Esophagus squamous epithelium (tissue), 5 donors: Measurements from ENCODE around the gene FAM20C. TPM values are rescaled to one million over a fixed set of nuclear protein-coding genes. Genes with fewer than 3 reads are reported as not detected.

Source experiments
- DNase-seq: peaks from one replicate; lab custom pipeline; 2025; lab: John Stamatoyannopoulos, UW
- H3K27ac ChIP-seq, 4 donors: fragments of 200-600 bp; sonication (generic); one replicate each; pipeline ENCODE4 v1.5.1; 2016 to 2019; ENCODE audit warnings: mild to moderate bottlenecking in 1 of 4
- H3K27me3 ChIP-seq, 4 donors: fragments of 200-600 bp; sonication (generic); 1 replicate in 3 of 4; 2 replicates in 1 of 4; pipeline versions ENCODE4 v1.5.1 to v1.6.0; 2017 to 2021; ENCODE audit warnings: antibody characterized with exemption in 1 of 4
- H3K36me3 ChIP-seq, 3 donors: fragments of 200-600 bp; sonication (generic); one replicate each; pipeline ENCODE4 v1.5.1; 2016 to 2019
- H3K4me1 ChIP-seq, 3 donors: fragments of 200-600 bp; sonication (generic); one replicate each; pipeline ENCODE4 v1.5.1; 2017 to 2019
- H3K4me3 ChIP-seq, 4 donors: fragments of 200-600 bp; sonication (generic); 1 replicate in 3 of 4; 2 replicates in 1 of 4; pipeline ENCODE4 v1.5.1; 2016 to 2019; ENCODE audit warnings: mild to moderate bottlenecking in 2 of 4, moderate library complexity in 1 of 4
- H3K9me3 ChIP-seq, 3 donors: fragments of 200-600 bp; sonication (generic); one replicate each; pipeline ENCODE4 v1.5.1; 2016 to 2019
- CTCF ChIP-seq, 6 experiments: fragments of 450-650 bp in 4 of 6; fragments of 200-600 bp in 2 of 6; sonication (generic) in 2 of 6; IDR thresholded peaks; one replicate each; pipeline ENCODE4 v1.5.1; 2016 to 2019; ENCODE audit warnings: antibody characterized with exemption in 6 of 6, mild to moderate bottlenecking in 4 of 6, moderate library complexity in 4 of 6
- POLR2A ChIP-seq, 4 donors: fragments of 450-650 bp; IDR thresholded peaks; one replicate each; pipeline ENCODE4 v1.6.1; 2017; ENCODE audit warnings: antibody characterized with exemption in 4 of 4, mild to moderate bottlenecking in 4 of 4, moderate library complexity in 3 of 4
- WGBS, 2 donors: methylation state at CpG; one replicate each; pipeline ENCODE4 v1.1.5; 2018; 5-methylcytosine and 5-hydroxymethylcytosine counted together
- intact Hi-C: fragments of 100-400 bp; cut with DNase I; formaldehyde crosslinking; loops from one replicate; pipeline ENCODE4 v1.15.0; 2022
- total RNA-seq, 4 donors: library from RNA; depleted of rRNA; stranded (reverse); fragments of >200 nt; gene quantifications; one replicate each; pipeline ENCODE4 v1.1.0, GENCODE V29; 2016
- donor health status: DM: yes; HTN: yes; CAD: no.

Gene FAM20C
- total RNA-seq, 4 donors from 2014 or later, result 8.5 to 16.0 (median 13.7) TPM

DNA sequence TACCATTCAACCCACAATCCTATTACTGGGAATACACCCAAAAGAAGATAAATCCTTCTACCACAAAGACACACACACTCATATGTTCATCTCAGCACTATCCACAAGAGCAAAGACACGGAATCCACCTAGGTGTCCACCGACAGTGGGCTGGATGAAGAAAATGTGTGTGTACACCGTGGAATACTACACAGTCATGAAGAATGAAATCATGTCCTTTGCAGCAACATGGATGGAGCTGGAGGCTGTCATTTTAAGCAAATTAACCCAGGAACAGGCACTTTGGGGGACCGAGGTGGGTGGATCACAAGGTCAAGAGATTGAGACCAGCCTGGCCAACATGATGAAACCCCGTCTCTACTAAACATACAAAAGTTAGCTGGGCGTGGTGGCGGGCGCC, 89.3 kb downstream of the FAM20C start:
- H3K9me3 ChIP-seq, result peaks cover 0 to 3% (median under 1%) of the 10 kb centered on the region in 3 donors
- intact Hi-C loops, result no loop called here
- H3K4me3 ChIP-seq, result no peak overlapping the region
- DNase-seq, result no peak
- TF ChIP-seq CTCF (IDR thresholded peaks at IDR 0.05), result no peak
- no peak for TF ChIP-seq POLR2A (IDR thresholded peaks at IDR 0.05)
- no peaks in the 10 kb centered on the region for H3K4me1 ChIP-seq
- no peak overlapping the region for H3K27ac ChIP-seq
- H3K36me3 ChIP-seq, result no peaks in the 10 kb centered on the region
- 89 to 93% methylated on average over 8 of the region's 8 CpGs for WGBS, 2 donors
- H3K27me3 ChIP-seq, result peaks cover 0 to 68% (median 0%) of the 10 kb centered on the region in 4 donors

- H3K4me3 ChIP-seq, result no peak overlapping the region
- 88 to 91% methylated on average over 10 to 16 of the region's 25 CpGs for WGBS, 2 donors
- H3K9me3 ChIP-seq, result no peaks in the 10 kb centered on the region
- peaks cover 0 to 67% (median 0%) of the 10 kb centered on the region in 4 donors for H3K27me3 ChIP-seq
- no peak for TF ChIP-seq POLR2A (IDR thresholded peaks at IDR 0.05)
- TF ChIP-seq CTCF (IDR thresholded peaks at IDR 0.05), result no peak
- H3K27ac ChIP-seq, result no peak overlapping the region
- H3K4me1 ChIP-seq, result no peaks in the 10 kb centered on the region
- no peak for DNase-seq
- H3K36me3 ChIP-seq, result no peaks in the 10 kb centered on the region
- intact Hi-C loops, result no loop called here
Observed at GRCh38 chr7:282621-283020, 90.2 kb downstream of the FAM20C start.

- Histone ChIP-seq H3K36me3 (no peaks in the 10 kb centered on the region), H3K4me1 (peaks cover 4 to 8% (median 7%) of the 10 kb centered on the region in 3 donors), H3K4me3 (no peak overlapping the region), H3K27me3 (peaks cover 10 to 85% (median 14%) of the 10 kb centered on the region in 4 donors), H3K27ac (no peak overlapping the region), H3K9me3 (no peaks in the 10 kb centered on the region)
- intact Hi-C loops, result no loop called here
- no peak for DNase-seq
- TF ChIP-seq POLR2A (IDR thresholded peaks at IDR 0.05) (no peak), CTCF (IDR thresholded peaks at IDR 0.05) (no peak)
- WGBS, 2 donors, result 56 to 60% methylated on average over 26 to 27 of the region's 37 CpGs
Observed at GRCh38 chr7:284762-285722, 92.7 kb downstream of the FAM20C start.

DNA sequence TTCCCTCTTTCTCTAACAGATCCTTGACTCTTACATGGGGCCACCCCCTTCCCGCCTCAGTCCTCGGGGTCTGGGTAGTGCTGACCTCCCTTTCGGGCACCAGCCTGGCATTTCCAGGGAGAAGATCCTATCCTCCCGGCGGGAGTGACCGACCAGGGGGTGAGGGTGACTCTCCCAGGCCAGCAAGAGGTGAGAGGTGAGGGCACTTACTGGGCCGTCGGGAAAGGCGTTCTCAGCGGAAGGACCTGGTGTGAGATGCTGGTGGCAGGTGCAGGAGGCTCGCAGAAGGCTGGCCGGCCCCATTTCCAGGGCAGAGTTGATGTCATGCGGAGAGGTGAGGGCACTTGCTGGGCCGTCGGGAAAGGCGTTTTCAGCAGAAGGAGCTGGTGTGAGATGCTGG, 93.4 kb downstream of the FAM20C start:
- Histone ChIP-seq H3K27ac (no peak overlapping the region), H3K4me1 (peaks cover 8 to 15% (median 9%) of the 10 kb centered on the region in 3 donors), H3K36me3 (no peaks in the 10 kb centered on the region), H3K9me3 (no peaks in the 10 kb centered on the region), H3K4me3 (no peak overlapping the region), H3K27me3 (peaks cover 17 to 85% (median 21%) of the 10 kb centered on the region in 4 donors)
- intact Hi-C loops, result no loop called here
- 76 to 79% methylated on average over 10 to 14 of the region's 16 CpGs for WGBS, 2 donors
- TF ChIP-seq POLR2A (IDR thresholded peaks at IDR 0.05) (no peak), CTCF (IDR thresholded peaks at IDR 0.05) (no peak)
- DNase-seq, result no peak

- 78 to 100% methylated on average over 1 to 7 of the region's 18 CpGs for WGBS, 2 donors
- Histone ChIP-seq H3K9me3 (no peaks in the 10 kb centered on the region), H3K27me3 (peaks cover 19 to 87% (median 22%) of the 10 kb centered on the region in 4 donors), H3K4me3 (no peak overlapping the region), H3K36me3 (no peaks in the 10 kb centered on the region), H3K4me1 (peaks cover 9 to 18% (median 11%) of the 10 kb centered on the region in 3 donors), H3K27ac (no peak overlapping the region)
- no peak for DNase-seq
- intact Hi-C loops, result no loop called here
- TF ChIP-seq CTCF (IDR thresholded peaks at IDR 0.05), result no peak
- no peak for TF ChIP-seq POLR2A (IDR thresholded peaks at IDR 0.05)
Observed at GRCh38 chr7:286266-286665, 93.9 kb downstream of the FAM20C start.
